GM20000 (cell line): ENCODE measurements around the gene AGXT.

Experiments used
- DNase-seq: peaks from one replicate; pipeline ENCODE4 v3.0.0; 2012; ENCODE audit warnings: low spot score
- CTCF ChIP-seq: IDR thresholded peaks from 2 replicates; pipeline ENCODE4 v1.5.1; 2012; ENCODE audit warnings: mild to moderate bottlenecking, control low read depth; ENCODE audit errors: extremely low read depth, missing control alignments

The AGXT gene

GRCh38 chr2:240889601-240890560, 21.3 kb downstream of the AGXT start:
- TF ChIP-seq CTCF, result no peak
- DNase-seq, result no peak

GRCh38 chr2:240890691-240891090, 22.1 kb downstream of the AGXT start:
- TF ChIP-seq CTCF, result no peak
- DNase-seq, result no peak

- no peak for DNase-seq
- TF ChIP-seq CTCF, result no peak
Measured at GRCh38 chr2:240891492-240892340, 23.1 kb downstream of the AGXT start.

GRCh38 chr2:240892356-240892755, 23.7 kb downstream of the AGXT start:
- no peak for TF ChIP-seq CTCF
- no peak for DNase-seq

- TF ChIP-seq CTCF, result no peak
- no peak for DNase-seq
Measured at GRCh38 chr2:240892925-240893324, 24.3 kb downstream of the AGXT start.

- no peak for DNase-seq
Measured at GRCh38 chr2:240893363-240893844, 24.8 kb downstream of the AGXT start.

More at GRCh38 chr2:240893363-240893844, 24.8 kb downstream of the AGXT start:
- TF ChIP-seq CTCF, result no peak
